ENCODE measurements around the gene AGBL1.

Gene AGBL1

GRCh38 chr15:86657305-86657704 is 577.6 kb downstream of the AGBL1 start:
- CTCF ChIA-PET = no interaction called here
- POLR2A ChIA-PET = no interaction called here
- Histone ChIP-seq H3K4me3 (ENCODE audit: low read depth, low read length) (no peak overlapping the region), H3K27ac (ENCODE audit: extremely low read depth, low read depth, low read length) (no peak overlapping the region), H3K4me1 (ENCODE audit: control insufficient read depth, insufficient read depth, low read length) (no peaks in the 10 kb centered on the region), H3K36me3 (ENCODE audit: control insufficient read depth in 2 of 2, insufficient read depth in 1 of 2, low read length in 2 of 2) (no peaks in the 10 kb centered on the region), H3K9me3 (ENCODE audit: control insufficient read depth, insufficient read depth, low read depth, low read length) (no peaks in the 10 kb centered on the region; the same call in 1 of the 2 replicates)
- TF ChIP-seq ZNF155 (tag by site-specific recombination; IDR thresholded peaks at IDR 0.05) (no peak), TRIM28 (IDR thresholded peaks at IDR 0.05; ENCODE audit: borderline replicate concordance, low read length) (no peak), ZEB2 (tag by site-specific recombination; IDR thresholded peaks at IDR 0.05) (no peak), ELK4 (IDR thresholded peaks at IDR 0.05; ENCODE audit: borderline replicate concordance, low read depth, low read length) (no peak), ZNF23 (tag by site-specific recombination; IDR thresholded peaks at IDR 0.05; ENCODE audit: borderline replicate concordance) (no peak), ATF2 (tag by site-specific recombination; IDR thresholded peaks at IDR 0.05; ENCODE audit: low read depth) (no peak), ZFHX2 (tag by site-specific recombination; conservative IDR thresholded peaks at IDR 0.05) (no peak), ZNF302 (tag by site-specific recombination; IDR thresholded peaks at IDR 0.05; ENCODE audit: low read depth) (no peak), ZNF37A (tag by site-specific recombination; IDR thresholded peaks at IDR 0.05) (no peak), ZNF560 (tag by site-specific recombination; IDR thresholded peaks at IDR 0.05; ENCODE audit: borderline replicate concordance) (no peak), KLF1 (tag by site-specific recombination; IDR thresholded peaks at IDR 0.05) (no peak), ZNF660 (tag by site-specific recombination; IDR thresholded peaks at IDR 0.05) (no peak)

DNA sequence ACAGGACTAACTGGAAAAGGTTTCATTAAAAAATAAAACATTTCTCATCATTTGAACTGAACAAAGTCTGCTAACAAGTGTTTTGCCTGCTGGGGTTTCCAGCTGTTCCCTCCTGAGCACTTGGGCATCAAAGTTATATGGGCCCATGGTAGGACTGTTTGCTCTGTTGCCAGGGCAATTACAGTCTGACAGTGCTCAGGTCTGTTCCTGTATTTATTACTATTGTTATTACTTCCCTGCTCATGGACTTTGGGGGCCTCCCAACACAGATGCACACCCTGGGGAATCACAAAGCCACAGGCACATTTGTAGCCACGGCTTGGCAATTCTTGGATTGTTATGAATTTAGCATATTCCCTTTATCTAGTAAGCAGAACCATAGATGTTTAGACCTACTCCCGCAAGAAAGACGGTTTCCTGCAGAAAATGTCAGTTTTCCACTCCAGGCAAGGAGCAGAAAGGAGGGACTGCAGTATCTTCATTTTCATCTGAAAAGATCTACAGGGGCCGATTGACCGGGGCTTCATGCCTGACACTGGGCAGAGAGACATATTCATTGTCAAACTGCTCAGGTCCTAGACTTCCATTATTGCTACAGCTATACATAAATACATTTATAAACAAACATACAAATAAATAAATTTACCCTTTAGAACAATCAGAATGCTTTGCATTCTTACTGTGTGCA is 580.2 kb downstream of the AGBL1 start:
- no peaks in the 10 kb centered on the region; the same call in 1 of the 2 replicates for H3K9me3 ChIP-seq (ENCODE audit: control insufficient read depth, insufficient read depth, low read depth, low read length)
- CTCF ChIA-PET = no interaction called here

More for the DNA sequence above, 580.2 kb downstream of the AGBL1 start:
- Histone ChIP-seq H3K4me1 (ENCODE audit: control insufficient read depth, insufficient read depth, low read length) (no peaks in the 10 kb centered on the region), H3K36me3 (ENCODE audit: control insufficient read depth in 2 of 2, insufficient read depth in 1 of 2, low read length in 2 of 2) (no peaks in the 10 kb centered on the region), H3K27ac (ENCODE audit: extremely low read depth, low read depth, low read length) (no peak overlapping the region), H3K4me3 (ENCODE audit: low read depth, low read length) (no peak overlapping the region)
- no peak for TF ChIP-seq ZNF624 (tag by site-specific recombination; IDR thresholded peaks at IDR 0.05)
- TF ChIP-seq ZFP3 (tag by site-specific recombination; IDR thresholded peaks at IDR 0.05; ENCODE audit: low read depth) = no peak
- no peak for TF ChIP-seq ZNF19 (tag by site-specific recombination; IDR thresholded peaks at IDR 0.05; ENCODE audit: low read depth)
- TF ChIP-seq ZNF26 (tag by site-specific recombination; IDR thresholded peaks at IDR 0.05) = no peak
- no peak for TF ChIP-seq ZNF18 (tag by site-specific recombination; IDR thresholded peaks at IDR 0.05)
- TF ChIP-seq, protein P1, sequence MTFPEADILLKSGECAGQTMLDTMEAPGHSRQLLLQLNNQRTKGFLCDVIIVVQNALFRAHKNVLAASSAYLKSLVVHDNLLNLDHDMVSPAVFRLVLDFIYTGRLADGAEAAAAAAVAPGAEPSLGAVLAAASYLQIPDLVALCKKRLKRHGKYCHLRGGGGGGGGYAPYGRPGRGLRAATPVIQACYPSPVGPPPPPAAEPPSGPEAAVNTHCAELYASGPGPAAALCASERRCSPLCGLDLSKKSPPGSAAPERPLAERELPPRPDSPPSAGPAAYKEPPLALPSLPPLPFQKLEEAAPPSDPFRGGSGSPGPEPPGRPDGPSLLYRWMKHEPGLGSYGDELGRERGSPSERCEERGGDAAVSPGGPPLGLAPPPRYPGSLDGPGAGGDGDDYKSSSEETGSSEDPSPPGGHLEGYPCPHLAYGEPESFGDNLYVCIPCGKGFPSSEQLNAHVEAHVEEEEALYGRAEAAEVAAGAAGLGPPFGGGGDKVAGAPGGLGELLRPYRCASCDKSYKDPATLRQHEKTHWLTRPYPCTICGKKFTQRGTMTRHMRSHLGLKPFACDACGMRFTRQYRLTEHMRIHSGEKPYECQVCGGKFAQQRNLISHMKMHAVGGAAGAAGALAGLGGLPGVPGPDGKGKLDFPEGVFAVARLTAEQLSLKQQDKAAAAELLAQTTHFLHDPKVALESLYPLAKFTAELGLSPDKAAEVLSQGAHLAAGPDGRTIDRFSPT (tag by site-specific recombination; IDR thresholded peaks at IDR 0.05) = no peak
- POLR2A ChIA-PET = no interaction called here
